HG03520 (cell line): Measurements from ENCODE around the gene ARHGAP6.
"Not testable (repeated sequence)": the region's sequence is repeated elsewhere in the genome, so short reads cannot be mapped to it uniquely, and the experiment has no call there.

Experiments
- ATAC-seq: cut with Tn5 transposase; IDR thresholded peaks from one replicate; pipeline ENCODE4 v1.9.1; 2021; ENCODE audit warnings: mild to moderate bottlenecking, moderate library complexity; ENCODE audit not compliant: unreplicated experiment

ARHGAP6 gene

DNA sequence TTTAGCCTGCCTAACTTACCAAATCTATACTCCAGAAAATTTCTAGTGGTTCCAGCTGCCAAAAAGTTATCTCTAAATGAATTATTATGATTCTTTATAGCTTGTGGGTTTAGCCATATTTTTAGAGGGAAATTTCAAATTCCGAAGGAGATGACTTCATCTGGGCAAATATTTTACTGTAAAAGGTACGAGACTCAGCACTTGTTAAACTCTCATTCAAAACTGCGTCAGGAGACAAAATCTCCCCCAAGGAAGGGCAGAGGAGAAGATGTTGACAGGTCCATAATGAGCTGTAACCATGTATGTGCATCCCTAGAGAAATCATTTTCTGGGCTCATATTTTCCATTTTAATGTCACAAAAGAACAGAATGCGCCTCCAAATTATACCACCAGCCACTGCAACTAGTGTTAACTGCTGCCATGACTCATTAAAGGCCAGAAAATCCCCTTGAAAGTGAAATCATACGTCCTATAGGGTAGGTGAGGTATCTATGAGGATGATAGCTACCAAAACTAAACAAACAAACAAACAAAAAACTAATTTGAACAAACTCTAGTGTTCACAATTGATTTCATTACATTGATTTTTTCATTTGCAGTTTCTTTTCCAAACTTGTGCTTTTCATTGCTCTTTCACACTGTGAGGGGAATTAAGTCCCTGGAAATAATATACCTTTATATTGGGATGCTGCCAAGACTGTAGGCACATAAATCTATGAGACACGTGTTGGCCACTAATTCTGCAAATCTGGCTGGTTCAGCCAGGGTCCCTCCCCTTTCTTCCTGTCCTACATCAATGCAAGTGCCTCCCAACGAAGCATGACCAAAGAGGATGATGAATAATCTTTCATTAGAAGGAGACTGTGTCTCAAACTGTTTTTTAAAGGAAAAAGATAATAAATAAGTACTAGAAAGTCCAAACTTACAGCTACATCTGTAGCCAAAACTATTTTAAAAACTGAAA, 85.8 kb downstream of the ARHGAP6 start:
- ATAC-seq: no peak

DNA sequence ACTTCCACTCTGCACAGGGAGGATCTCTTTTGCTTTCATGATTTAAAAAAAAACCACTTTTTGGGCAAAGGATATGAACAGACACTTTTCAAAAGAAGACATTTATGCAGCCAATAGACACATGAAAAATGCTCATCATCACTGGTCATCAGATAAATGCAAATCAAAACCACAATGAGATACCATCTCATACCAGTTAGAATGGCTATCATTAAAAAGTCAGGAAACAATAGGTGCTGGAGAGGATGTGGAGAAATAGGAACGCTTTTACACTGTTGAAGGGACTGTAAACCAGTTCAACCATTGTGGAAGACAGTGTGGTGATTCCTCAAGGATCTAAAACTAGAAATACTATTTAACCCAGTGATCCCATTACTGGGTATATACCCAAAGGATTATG, 87.4 kb downstream of the ARHGAP6 start:
- ATAC-seq: not testable (repeated sequence)

DNA sequence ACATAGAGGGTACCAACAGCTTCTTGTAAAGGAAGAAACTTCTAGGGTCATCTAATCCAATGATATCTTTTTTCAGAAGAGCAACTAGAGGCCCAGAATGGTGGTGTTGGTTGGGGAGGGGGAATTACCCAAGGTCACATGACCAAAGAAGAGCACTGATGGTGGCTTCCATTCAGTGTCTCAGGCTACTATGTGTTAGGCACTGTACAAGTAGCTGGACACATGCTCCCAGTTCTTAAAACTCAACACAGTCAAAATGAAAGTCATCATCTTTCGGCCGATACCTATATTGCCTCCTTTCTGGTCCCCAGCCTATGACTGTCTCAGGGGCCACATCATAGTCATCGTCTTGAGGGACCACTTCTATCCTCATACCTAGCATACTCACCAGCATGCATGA, 88.1 kb downstream of the ARHGAP6 start:
- ATAC-seq: no peak

DNA sequence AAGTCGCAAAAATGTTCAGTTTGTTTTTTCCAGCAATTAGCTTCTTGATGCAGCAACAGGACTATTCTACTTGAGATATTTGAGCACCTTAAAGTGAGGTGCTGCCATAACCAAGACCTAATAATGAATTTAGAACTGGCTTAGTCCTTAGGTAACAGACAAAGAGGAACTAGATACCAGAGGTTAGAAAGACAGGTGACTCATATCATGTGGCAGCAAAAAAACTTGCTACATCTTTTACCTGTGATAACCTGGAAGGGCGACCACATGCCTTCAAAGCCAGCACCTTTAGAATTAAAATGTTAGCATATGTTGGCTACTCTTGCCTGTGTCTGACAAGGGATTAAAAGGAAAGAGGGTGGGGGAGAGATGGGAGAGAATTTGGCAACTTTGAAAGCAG, 90.4 kb downstream of the ARHGAP6 start:
- no peak for ATAC-seq

DNA sequence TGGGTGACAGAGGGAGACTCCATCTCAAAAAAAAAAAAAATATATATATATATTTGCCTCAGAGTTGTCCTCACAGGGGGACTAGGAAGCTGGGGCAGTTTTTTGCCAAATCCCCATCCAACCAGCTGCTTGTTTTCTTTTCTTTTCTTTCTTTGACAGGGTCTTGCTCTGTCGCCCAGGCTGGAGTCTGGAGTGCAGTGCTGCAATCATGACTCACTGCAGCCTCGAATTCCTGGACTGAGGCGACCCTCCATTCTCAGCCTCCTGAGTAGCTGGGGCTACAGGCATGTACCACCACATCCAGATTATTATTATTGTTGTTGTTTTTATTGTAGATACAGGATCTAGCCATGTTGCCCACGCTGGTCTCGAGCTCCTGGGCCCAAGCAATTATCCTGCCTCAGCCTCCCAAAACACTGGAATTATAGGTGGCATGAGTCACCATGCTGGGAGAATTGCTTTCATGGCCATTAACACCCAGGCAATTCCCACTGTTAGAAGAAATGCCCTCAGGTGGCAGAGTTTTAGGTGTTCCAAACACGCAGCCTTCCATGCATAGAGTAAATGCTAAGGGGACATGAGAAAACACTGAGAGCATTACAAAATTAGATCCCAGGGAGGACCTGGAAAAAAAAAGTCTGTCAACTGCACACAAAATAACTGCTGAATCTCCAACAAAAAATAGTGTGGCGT, 98.0 kb downstream of the ARHGAP6 start:
- no peak for ATAC-seq

DNA sequence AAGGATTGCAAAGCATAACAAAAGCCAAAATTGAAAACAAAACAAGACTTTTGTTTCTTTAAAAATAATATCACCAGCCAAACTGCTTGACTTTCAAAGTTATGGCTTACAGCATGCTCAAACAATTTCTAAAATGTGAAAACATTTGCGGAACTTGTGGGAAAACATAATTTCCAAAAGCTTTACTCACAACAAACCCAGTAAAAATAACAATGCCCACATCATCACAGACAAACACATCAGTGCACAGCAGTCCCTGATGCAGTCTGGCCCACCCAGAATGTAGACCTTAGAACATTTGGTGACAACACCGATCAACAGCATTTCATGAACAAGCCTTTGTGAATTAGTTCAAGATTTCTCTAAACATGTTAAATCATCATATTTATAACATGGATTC, 98.9 kb downstream of the ARHGAP6 start:
- ATAC-seq: no peak

DNA sequence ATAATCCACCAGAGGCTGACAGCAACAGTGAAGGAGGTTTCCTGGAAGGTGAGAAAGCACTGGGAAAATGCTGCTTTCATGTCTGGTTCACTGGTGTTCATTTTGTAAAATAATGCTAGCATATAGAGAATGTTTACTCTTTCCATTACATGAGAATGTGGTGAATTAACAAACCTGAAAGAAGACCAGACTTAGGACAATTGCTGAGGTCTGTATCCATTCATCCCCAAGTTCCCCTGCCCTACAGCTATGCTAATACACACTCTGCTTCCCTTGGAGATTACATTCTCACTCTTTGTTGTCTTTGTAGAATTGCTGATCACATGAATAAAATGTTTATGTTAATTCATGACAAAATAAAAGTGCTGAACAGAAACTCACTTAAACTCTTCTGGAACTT, 99.5 kb downstream of the ARHGAP6 start:
- ATAC-seq: no peak

DNA sequence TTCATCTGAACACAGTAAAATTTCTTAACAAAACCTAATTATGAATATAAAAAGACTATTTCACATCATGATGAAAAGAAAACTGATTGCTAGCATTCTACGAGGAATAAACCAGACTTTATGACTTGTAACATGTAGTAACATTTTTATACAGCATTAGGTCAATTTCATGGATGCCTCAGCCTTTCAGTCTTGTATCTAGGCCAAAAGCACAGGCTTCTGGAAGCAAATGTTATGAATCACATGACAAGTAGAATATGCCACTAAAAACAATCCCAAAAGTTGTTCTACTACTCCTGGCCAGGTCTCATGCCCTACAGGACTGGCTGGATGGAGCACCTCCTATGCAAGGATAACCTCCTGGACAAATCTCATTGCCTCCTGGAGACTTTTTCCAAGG, 101.2 kb downstream of the ARHGAP6 start:
- no peak for ATAC-seq

DNA sequence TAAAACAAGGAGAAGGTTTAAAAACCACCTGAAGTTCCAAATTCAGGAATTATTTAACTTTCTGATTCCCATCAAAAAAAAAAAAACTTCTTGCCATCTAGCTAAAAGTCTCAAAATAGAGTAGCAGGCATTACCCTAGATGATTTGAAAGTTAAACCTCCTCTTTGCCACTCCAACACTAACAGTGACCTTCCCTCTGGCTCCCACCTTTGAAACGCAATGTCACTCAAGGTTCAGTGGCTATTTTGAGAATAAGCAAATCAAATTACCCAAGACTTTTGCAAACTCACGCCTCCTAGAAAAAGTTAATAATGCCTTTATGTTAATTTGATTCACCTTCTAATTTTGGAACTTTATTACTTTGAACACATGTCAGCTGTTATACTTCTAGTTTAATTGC, 103.2 kb downstream of the ARHGAP6 start:
- no peak for ATAC-seq

DNA sequence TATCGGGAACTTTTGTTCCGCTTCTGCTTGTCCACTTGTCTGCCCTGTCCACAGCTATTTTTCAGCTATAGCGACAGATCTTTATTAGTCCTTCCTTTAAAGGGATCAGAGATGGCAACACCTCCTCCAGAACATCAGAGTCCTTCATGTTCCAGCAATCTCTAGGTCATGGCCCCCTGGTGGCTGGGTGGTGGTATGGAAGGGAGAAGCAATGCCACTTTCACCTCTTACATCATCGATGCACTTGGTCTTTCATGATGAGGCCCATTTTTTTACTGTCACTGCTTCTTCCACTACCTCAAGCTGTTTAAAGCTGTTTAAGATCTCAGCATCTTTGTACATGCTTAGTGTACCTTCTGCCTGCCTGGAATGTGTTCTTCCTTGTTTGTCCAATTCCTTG, 106.7 kb downstream of the ARHGAP6 start:
- ATAC-seq: peak; percentile 84

DNA sequence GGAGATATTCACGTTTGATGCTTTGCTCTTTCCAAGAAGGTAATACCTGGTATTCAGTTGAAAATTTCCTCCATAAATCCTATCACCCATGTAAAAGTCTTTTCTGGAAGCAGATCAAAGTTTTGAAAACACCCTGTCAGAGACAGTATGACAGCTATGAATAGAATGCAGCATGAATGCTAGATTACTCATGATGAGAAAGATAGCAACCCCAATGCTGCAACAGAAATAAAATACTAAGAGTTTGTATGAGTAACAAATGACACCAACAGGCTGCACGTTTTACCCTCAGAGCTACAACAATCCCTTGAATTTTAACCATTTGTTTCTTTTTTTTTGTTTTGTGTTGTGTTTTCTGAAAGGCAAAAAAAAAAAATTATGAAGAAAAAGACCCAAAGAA, 108.6 kb downstream of the ARHGAP6 start:
- no peak for ATAC-seq

DNA sequence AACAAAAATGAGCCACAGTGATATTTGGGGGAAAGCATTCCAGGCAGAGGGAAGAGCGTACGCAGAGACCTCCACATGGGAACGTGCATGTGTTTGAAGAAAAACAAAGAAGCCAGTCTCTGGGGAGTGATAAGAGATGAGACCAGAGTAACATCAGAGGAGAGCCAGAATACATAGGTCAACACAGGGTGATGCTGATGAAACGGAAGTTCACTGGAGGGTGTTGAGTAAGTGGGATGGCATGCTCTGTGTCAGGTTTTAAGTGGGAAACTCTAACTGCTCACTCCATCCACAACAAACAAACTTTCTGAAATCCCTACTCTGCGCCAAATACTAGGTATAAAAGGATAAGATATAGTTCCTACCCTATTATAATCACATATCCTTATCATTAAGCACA, 110.0 kb downstream of the ARHGAP6 start:
- no peak for ATAC-seq

DNA sequence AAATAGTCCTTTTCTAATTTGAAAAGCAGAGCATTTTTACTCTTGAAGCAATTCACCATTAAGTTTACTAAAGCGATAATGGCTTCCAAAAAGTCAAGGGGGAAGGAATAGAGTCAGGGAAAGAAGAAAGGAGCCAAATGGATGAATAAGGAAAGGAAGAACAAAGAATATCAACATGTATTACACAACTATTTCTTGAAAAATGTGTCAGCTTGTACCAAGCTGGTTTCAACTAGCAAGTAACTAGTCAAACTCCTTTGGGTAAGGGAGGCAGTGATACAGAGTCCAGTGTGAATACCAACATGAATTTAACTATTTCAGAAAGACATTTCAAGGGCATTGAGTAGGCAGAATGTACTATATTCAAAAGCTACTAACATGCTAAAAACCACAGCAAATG, 112.1 kb downstream of the ARHGAP6 start:
- no peak for ATAC-seq

DNA sequence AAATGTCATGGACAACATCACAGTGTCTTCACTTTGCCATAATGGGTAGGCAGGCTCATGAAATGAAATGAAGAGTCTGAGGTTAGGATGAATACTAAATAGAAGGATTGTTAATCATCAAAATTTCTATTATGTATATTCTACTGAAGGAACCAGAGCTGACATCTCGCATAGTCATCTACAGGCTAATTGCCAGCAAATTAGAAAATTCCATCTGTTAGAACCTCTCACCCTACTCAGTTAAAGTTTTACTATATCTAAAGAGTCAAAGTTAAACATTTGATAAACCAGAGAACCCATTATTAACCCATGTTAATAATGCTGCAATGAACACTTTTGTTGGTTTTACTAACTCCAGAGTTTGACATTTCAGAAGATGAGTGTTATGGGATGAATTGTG, 114.6 kb downstream of the ARHGAP6 start:
- no peak for ATAC-seq

DNA sequence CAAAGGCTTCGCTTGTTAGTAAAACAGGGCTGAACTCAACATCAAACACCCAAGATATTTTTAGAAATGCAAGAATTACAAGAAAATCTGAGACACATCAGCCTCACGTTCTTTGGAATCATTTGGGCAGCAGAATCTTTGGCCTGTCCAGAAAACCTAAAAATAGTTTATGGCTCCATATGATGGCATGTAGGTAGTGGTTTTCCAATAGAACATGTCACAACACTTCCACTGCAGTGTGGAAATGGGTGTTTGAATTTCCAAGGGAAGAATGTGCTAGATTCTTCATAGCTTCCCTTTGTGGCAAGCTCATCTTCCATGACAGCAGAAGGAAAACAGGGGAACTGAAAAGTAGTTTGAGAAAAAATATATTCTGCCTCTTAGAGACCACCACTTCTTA, 118.8 kb downstream of the ARHGAP6 start:
- no peak for ATAC-seq

DNA sequence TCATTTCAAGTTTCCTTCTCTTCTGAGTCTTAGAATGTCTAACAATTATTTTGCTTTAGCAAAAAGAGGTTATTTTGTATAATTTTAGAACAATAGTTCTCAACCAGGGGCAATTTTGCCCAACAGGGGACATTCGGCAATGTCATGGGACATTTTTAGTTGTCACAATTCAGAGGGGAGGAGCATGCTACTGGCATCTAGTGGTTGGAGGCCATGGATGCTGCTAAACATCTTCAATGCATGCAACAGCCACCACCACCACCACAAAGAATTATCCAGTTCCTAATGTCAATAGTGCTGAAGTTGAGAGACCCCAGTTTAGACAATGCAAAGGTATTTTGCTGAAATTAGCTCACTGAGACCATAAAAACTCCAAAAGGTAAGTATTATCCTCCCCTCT, 122.5 kb downstream of the ARHGAP6 start:
- no peak for ATAC-seq

DNA sequence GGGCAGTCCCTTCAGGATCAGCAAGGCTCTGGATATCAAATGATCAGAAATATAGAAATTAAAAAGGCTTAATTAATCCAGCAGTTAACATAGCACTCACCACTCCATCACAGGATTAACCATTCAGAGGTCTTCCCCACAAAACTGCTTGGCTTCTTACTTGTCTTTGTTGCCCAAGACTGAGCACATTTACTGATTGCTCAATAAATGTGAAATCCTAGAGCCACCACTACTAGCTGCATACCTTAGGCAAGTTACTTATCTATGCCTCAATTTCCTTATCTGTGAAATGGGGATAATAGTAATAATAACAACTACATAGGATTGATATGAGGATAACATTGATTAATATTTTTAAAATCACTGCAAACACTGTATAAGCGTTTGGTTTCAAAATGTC, 124.2 kb downstream of the ARHGAP6 start:
- ATAC-seq: no peak

DNA sequence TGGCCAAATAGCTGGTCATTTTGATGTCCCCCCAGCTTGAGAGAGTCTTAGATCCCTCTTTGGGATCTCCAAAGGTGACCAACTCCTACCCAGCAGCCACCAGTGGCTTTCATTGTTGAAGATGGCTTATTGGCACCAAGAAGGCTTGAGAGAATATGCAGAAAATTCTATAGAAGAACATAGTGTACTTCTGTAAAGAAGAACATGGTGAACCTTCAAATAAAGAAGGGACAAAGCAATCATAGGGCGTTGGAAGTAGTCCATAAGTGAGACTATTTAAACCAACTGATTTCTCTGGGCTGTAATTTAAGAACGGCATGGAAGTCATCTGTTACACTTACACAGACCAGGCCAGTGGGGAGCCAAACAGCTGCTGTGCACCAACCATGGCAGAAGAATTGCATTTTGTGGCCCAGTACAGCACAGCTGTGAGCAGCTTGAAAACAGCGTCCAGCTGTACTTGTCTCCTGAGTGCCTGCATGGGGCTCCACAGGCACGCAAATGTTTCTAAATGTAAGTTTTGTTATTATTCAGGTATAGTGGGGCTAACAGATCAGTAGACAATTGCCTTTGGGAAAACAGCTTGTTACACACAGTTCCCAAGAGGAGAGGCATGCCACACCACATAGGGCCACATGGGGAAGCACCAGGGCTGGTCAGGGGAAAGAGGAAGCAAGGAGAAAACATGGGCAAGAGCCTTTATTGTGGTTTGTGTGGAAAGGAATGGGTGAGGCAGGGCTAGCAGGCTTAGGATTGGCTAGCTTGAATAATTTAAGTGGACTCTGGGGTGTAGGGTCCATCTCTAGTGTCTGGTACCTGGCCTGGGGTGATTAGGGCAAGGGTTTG, 125.0 kb downstream of the ARHGAP6 start:
- peak; percentile 86 for ATAC-seq

DNA sequence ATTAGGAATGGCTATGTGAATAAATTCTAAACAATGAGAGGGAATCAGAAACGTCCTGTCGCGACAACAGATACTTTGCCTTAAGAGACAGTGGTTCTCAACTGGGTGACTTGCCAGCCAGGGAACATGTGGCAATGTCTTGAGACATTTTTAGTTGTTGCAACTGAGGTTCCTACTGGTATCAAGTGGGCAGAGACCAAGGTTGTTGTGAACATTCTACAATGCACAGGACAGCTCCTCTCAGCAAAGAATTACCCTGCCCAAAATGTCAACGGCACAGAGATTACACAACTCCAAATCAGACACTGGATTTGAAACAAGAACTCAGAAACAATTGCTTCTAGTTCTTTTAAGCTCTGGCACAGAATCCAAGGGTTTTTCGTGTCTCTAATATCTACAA, 128.6 kb downstream of the ARHGAP6 start:
- ATAC-seq: no peak

DNA sequence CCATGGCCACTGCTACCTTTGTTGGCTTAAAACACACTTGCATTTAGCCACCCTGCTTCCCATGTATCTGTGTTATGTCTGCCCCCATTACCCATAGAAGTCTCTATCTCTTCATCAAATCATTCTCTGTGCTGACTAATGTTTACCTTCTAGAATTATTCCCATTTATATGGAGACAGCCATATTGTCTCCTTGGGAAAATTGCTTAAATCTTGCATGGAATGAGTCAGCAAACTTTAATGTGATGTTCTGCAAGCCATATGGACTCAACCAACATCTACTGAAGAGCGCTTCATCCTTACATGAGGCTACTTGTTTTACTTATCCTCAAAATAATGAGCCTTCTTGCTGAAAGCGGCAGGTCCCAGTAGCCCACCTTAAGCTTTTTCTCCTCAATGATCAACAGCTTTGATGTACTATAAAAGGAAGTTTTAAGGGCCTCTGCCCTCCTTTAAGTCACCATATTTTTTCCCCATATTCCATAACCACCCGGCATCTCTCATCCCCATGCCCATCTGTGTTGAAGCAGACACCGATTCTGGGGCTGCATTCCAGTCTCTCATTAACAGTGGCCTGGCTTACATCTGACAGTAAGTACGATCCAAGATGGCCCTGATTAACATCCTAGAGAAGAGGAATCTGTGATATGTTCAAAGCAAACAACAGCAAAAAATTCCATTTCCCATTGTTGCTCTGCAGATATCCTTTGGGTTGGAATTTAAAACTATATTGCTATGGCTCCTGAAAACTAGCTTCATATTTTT, 130.4 kb downstream of the ARHGAP6 start:
- no peak for ATAC-seq

DNA sequence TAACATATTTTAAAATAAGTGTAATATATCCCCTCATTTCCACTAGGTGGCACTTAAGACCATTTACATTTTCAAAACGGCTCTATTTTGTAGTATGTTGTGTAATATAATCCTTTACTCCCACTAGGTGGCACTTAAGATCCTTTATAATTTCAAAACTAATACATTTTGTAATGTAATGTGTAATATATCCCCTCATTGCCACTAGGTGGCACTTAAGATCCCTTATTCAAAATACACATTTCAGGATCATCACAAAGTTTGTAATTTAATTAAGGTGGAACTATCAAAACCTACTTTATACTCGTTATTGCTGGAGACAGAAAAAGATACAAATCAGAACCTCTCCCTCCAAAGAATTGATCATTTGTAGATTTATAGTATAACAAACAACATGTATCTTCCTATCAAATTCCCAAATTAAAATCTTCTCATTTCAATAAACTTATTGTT, 132.5 kb downstream of the ARHGAP6 start:
- ATAC-seq: peak; percentile 84
